ENCODE data around the gene KRTAP1-3.

DNA sequence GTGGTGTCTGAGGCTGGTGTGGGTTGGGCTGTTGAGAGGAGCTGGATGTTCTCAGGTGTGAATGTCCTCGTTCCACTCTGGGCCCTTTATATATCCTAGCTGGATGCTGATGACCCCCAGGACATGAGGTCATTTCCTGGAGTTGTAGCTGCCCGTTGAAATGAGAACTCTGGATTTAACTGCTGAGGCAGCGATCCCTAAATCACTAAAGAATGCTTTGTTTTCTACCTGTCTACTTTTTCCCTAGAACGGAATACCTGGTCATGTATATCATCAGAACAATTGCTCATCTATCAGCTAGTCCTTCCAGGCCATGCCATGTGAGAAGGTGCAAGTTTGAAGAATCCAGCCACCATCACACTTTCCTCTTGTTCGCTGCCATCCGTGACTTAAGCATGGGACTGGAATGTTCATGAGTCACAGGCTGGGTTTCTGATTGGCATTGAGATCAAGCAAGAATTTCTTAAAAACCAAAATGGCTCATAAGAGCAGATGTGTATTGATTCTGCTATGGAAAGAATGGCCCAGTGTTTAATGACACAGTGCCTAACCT, 25.5 kb upstream of the KRTAP1-3 start, which contains the start of gene KRTAP2-3:
- no peak for TF ChIP-seq EZH2 (IDR thresholded peaks at IDR 0.05; ENCODE audit: borderline replicate concordance, low read length)
- TF ChIP-seq, protein P1, sequence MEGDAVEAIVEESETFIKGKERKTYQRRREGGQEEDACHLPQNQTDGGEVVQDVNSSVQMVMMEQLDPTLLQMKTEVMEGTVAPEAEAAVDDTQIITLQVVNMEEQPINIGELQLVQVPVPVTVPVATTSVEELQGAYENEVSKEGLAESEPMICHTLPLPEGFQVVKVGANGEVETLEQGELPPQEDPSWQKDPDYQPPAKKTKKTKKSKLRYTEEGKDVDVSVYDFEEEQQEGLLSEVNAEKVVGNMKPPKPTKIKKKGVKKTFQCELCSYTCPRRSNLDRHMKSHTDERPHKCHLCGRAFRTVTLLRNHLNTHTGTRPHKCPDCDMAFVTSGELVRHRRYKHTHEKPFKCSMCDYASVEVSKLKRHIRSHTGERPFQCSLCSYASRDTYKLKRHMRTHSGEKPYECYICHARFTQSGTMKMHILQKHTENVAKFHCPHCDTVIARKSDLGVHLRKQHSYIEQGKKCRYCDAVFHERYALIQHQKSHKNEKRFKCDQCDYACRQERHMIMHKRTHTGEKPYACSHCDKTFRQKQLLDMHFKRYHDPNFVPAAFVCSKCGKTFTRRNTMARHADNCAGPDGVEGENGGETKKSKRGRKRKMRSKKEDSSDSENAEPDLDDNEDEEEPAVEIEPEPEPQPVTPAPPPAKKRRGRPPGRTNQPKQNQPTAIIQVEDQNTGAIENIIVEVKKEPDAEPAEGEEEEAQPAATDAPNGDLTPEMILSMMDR (conservative IDR thresholded peaks at IDR 0.05 in 1 of 2, IDR thresholded peaks at IDR 0.05 in 1 of 2; ENCODE audit: extremely low read depth in 1 of 2, insufficient read depth in 1 of 2, low read depth in 1 of 2, low read length in 2 of 2): no peak

Data from mammary epithelial cell (primary cell).